GM19395 (cell line): ENCODE results near the gene CCDC134.

Source experiments
- ATAC-seq: cut with Tn5 transposase; IDR thresholded peaks from one replicate; pipeline ENCODE4 v1.9.1; 2021; ENCODE audit warnings: mild to moderate bottlenecking, moderate library complexity; ENCODE audit not compliant: unreplicated experiment

Gene CCDC134

GRCh38 chr22:41800348-41801146 is at the start of gene CCDC134:
TSS of gene CCDC134 (plus strand) at chr22:41800679. CDS start at chr22:41808891, 8,212 bp downstream.
- ATAC-seq: peak; percentile 80

GRCh38 chr22:41752011-41752970 is 48.2 kb upstream of the CCDC134 start:
- ATAC-seq: peak; percentile 53

- no peak for ATAC-seq
These were observed 46.5 kb upstream of the CCDC134 start for GRCh38 chr22:41753984-41754383.

GRCh38 chr22:41757502-41757901 is 43.0 kb upstream of the CCDC134 start:
- ATAC-seq: no peak

- ATAC-seq: no peak
These were observed 42.2 kb upstream of the CCDC134 start for GRCh38 chr22:41758231-41758630.

GRCh38 chr22:41762980-41763779 is 37.3 kb upstream of the CCDC134 start:
- no peak for ATAC-seq

- ATAC-seq: no peak
These were observed 34.0 kb upstream of the CCDC134 start for GRCh38 chr22:41766476-41766875.

- ATAC-seq: no peak
These were observed 32.0 kb upstream of the CCDC134 start for GRCh38 chr22:41768430-41768829.

- ATAC-seq: no peak
These were observed 29.6 kb upstream of the CCDC134 start for GRCh38 chr22:41770715-41771468.

- no peak for ATAC-seq
These were observed 28.3 kb upstream of the CCDC134 start for GRCh38 chr22:41772198-41772597.

GRCh38 chr22:41772645-41773044 is 27.8 kb upstream of the CCDC134 start:
- no peak for ATAC-seq

- ATAC-seq: no peak
These were observed 25.1 kb upstream of the CCDC134 start for GRCh38 chr22:41775338-41775737.

GRCh38 chr22:41775976-41776375 is 24.5 kb upstream of the CCDC134 start:
- no peak for ATAC-seq

- no peak for ATAC-seq
These were observed 24.1 kb upstream of the CCDC134 start for GRCh38 chr22:41776381-41776780.

GRCh38 chr22:41777749-41778425 is 22.6 kb upstream of the CCDC134 start:
- no peak for ATAC-seq

- ATAC-seq: no peak
These were observed 20.5 kb upstream of the CCDC134 start for GRCh38 chr22:41779929-41780505.

- peak; percentile 84 for ATAC-seq
These were observed 19.6 kb upstream of the CCDC134 start for GRCh38 chr22:41780746-41781505.

- ATAC-seq: peak; percentile 26
These were observed 19.0 kb upstream of the CCDC134 start for GRCh38 chr22:41781507-41781906.
